ENCODE data around the gene FABP6.
A peak's percentile ranks its signal among the peaks of the same experiment; 100 is the strongest.

FABP6 gene

GRCh38 chr5:160263326-160263855 is 34.1 kb downstream of the FABP6 start:
- DNase-seq, result no peak

GRCh38 chr5:160266044-160266443 is 36.7 kb downstream of the FABP6 start:
- DNase-seq, result no peak

- DNase-seq, result no peak
Observed at GRCh38 chr5:160266752-160267345, 37.5 kb downstream of the FABP6 start.

DNA sequence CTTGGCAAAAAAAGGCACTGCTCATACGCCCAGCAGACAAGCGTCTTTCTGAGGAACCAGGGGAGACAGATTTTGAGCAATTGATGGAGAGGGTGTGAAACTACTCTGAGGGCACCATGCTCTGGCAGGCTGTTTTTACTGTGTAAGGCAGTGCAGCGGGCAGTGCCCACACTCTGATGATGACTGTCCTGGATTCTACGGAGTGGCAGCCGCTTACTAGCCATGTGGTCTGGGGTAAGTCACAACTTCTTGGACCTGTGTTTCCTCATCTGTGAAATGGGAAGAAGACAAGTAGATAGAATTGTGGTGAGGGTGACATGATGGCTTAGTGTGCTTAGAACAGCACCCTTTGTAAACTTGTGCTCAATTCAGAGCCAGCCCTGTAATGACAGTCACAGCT is 38.8 kb downstream of the FABP6 start:
- DNase-seq, result no peak

DNA sequence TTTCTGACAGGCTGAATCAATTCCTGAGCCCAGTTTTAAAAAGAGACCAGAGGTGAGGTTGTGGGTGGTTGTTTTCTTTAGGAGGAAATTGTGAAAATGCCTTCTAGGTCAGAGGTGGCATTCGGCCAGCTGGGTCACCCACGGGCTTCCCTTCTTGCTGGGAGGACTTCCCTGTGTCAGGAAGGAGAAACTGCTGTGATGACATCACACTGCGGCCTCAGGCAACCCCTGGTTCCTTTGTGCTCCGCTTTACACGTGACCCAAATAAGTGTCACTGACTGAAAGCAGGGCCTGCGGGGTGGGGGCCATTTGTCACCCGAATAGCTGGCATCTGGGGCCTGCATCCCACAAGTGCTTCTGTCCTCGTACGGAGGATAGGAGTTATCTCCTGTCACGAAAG is 39.7 kb downstream of the FABP6 start:
- peak; percentile 10 for DNase-seq

DNA sequence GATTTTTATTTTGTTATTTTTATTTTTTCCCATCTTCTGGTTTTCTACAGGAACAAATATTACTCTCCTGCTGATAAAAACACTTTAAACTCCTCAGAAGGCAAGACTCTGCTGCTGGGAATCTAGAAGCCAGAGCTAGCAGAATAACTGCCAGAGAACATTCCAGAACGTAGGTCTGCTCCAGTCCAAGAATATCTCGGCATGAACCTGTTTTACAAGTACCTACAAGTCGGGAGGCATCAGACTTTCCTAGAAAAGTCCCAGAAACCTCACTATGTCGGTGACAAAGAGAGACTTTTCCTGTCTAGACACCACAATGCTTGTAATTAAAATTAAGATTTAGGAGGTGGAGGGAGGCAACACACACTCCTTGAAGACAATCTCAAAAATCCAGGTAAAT is 41.4 kb downstream of the FABP6 start:
- no peak for DNase-seq

DNA sequence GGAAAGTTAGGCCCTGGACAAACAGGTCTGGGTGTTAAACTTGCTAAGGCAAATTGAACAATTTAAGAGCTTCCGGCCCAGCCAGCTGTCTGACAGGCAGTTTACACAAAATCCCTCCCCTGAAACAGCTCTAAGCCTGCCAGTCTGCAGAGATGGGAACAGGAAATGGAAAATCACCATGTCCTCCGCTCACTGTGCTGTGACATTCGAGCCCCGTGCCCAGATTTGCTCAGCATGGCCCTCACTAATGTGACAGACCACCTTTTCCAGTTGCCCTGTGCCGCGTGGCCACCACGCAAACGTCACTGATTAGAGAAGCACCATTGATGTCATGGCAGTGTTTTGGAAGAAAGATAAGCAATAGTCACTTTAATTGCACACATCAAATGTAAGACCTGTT is 42.1 kb downstream of the FABP6 start:
- peak; percentile 12 for DNase-seq

- DNase-seq, result no peak
Observed at GRCh38 chr5:160271836-160272235, 42.5 kb downstream of the FABP6 start.

DNA sequence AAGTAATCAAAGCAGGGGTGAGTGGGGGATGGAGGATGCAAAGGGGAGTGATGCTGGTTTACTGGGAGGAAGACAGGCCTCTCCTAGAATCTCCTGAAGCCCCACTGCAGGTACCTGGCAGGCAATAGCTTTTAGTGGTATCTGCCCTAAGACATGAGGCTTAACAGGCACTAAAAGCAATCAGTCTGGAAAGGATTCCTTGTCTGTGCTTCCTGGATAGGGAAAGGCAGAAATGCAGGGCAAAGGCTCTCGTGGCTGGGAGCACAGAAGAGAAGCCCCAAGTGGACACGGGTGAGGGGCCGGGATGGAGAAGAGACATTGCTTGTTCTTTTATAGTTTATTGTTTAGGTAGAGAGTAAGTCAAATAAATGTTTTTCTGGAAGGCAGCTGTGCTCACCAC is 43.0 kb downstream of the FABP6 start:
- DNase-seq, result no peak

GRCh38 chr5:160272889-160273288 is 43.6 kb downstream of the FABP6 start:
- no peak for DNase-seq

GRCh38 chr5:160274483-160274931 is 45.2 kb downstream of the FABP6 start:
- no peak for DNase-seq

- no peak for DNase-seq
Observed at GRCh38 chr5:160278343-160278742, 49.0 kb downstream of the FABP6 start.

GRCh38 chr5:160280384-160281095 is 51.2 kb downstream of the FABP6 start:
- no peak for DNase-seq

- no peak for DNase-seq
Observed at GRCh38 chr5:160281275-160281674, 52.0 kb downstream of the FABP6 start.

GRCh38 chr5:160284291-160284873 is 55.1 kb downstream of the FABP6 start:
- DNase-seq, result no peak

GRCh38 chr5:160285316-160285715 is 56.0 kb downstream of the FABP6 start:
- no peak for DNase-seq

GRCh38 chr5:160286947-160287346 is 57.6 kb downstream of the FABP6 start:
- DNase-seq, result no peak

DNA sequence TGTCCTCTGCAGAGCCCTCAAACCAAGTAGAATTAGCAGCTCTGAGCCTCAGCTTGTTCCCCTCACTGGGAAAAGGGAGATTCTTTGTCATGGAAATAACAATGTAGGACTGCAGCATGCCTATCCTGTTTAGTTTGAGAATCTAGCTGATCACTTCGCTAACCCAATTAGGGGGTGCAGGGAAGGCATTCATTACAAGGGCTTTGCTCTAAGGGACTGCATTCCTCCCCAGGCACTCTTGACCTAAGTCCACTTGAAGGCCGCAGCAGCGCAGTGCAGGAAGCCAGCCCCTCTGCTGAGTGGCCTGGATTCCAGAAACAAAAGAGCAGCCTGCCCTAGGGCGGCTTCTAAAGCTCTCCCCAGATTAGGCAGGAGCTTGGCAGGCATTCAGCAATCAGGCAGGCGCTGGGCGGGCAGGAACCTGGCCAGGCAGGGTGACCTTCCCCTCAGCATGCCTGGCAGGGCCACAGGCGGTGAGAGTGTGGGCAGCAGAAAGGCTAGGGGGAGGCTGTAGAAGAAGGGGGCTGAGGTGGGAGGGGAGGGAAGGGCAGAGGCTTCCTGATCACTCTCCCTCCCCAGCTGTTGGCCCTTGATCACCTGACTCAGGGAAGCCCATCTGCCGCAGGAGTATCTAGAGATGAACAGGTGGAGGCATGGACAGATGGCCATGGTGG is 58.2 kb downstream of the FABP6 start:
- DNase-seq, result no peak

Data from fibroblast of upper back skin (primary cell).